ACC112 (cell line): ENCODE measurements around the gene RPEL1.
"Not testable (repeated sequence)": the region's sequence is repeated elsewhere in the genome, so short reads cannot be mapped to it uniquely, and the experiment has no call there.

Source experiments
- H2AFZ ChIP-seq: fragments of 200-600 bp; sonication (generic); one replicate; pipeline ENCODE4 v1.6.0; 2017; ENCODE audit warnings: antibody characterized with exemption, low read length; ENCODE audit not compliant: unreplicated experiment
- H3K27ac ChIP-seq: fragments of 200-600 bp; sonication (generic); 2 replicates; pipeline ENCODE4 v1.5.1; 2014; ENCODE audit warnings: low read depth, mild to moderate bottlenecking, antibody characterized with exemption, low read length, moderate library complexity
- H3K27me3 ChIP-seq: fragments of 200-600 bp; sonication (generic); 2 replicates; pipeline ENCODE4 v1.6.1; 2014; ENCODE audit warnings: mild to moderate bottlenecking, antibody characterized with exemption, low read length, moderate library complexity, mixed read lengths; ENCODE audit not compliant: insufficient read depth
- H3K36me3 ChIP-seq: fragments of 200-600 bp; sonication (generic); 2 replicates; pipeline ENCODE4 v1.6.1; 2016; ENCODE audit warnings: mild to moderate bottlenecking, antibody characterized with exemption, low read length, moderate library complexity, mixed read lengths; ENCODE audit not compliant: insufficient read depth
- H3K4me1 ChIP-seq: fragments of 200-600 bp; sonication (generic); one replicate; pipeline ENCODE4 v1.6.1; 2016; ENCODE audit warnings: low read length, mixed read lengths; ENCODE audit not compliant: insufficient read depth, unreplicated experiment, control insufficient read depth
- H3K4me3 ChIP-seq: fragments of 200-600 bp; sonication (generic); 2 replicates; pipeline ENCODE4 v1.5.1; 2014; ENCODE audit warnings: mild to moderate bottlenecking, low read depth, low read length
- H3K79me2 ChIP-seq: fragments of 200-600 bp; sonication (generic); one replicate; pipeline ENCODE4 v1.6.0; 2016; ENCODE audit warnings: low read length; ENCODE audit not compliant: control insufficient read depth, unreplicated experiment, insufficient read depth

RPEL1 gene

GRCh38 chr10:103258928-103259327 lies 13.2 kb downstream of the RPEL1 start:
- H2AFZ ChIP-seq = not testable (repeated sequence)

GRCh38 chr10:103259989-103260388 lies 14.3 kb downstream of the RPEL1 start:
- H3K27me3 ChIP-seq = peaks cover 7% of the 10 kb centered on the region; the same call in 1 of the 2 replicates
- H2AFZ ChIP-seq = no peak overlapping the region
- H3K27ac ChIP-seq = no peak overlapping the region
- H3K4me1 ChIP-seq = peaks cover 2% of the 10 kb centered on the region
- H3K36me3 ChIP-seq = no peaks in the 10 kb centered on the region
- no peaks in the 10 kb centered on the region for H3K79me2 ChIP-seq
- no peak overlapping the region for H3K4me3 ChIP-seq

More at GRCh38 chr10:103258928-103259327, 13.2 kb downstream of the RPEL1 start:
- H3K4me3 ChIP-seq, H3K27me3 ChIP-seq, H3K27ac ChIP-seq, H3K36me3 ChIP-seq, H3K4me1 ChIP-seq, H3K79me2 ChIP-seq: not testable (repeated sequence)

- Histone ChIP-seq H3K4me1 (no peaks in the 10 kb centered on the region), H3K27me3 (peaks cover 17% of the 10 kb centered on the region), H3K79me2 (no peaks in the 10 kb centered on the region), H3K4me3 (no peak overlapping the region), H3K36me3 (no peaks in the 10 kb centered on the region), H2AFZ (no peak overlapping the region), H3K27ac (no peak overlapping the region)
These were observed 16.5 kb downstream of the RPEL1 start for GRCh38 chr10:103262229-103262628.

- Histone ChIP-seq H3K4me1 (no peaks in the 10 kb centered on the region), H3K79me2 (no peaks in the 10 kb centered on the region), H2AFZ (no peak overlapping the region), H3K4me3 (no peak overlapping the region), H3K27ac (no peak overlapping the region), H3K36me3 (no peaks in the 10 kb centered on the region), H3K27me3 (peaks cover 34% of the 10 kb centered on the region)
These were observed 20.1 kb downstream of the RPEL1 start for GRCh38 chr10:103265717-103266329.

GRCh38 chr10:103273041-103273441 lies 27.4 kb downstream of the RPEL1 start:
- Histone ChIP-seq H3K27me3 (peaks cover 39% of the 10 kb centered on the region), H3K4me3 (peak overlapping the region; percentile 16; the same call in 1 of the 2 replicates), H3K79me2 (no peaks in the 10 kb centered on the region), H3K4me1 (peaks cover 21% of the 10 kb centered on the region), H2AFZ (no peak overlapping the region), H3K27ac (peak overlapping the region; percentile 36; the same call in 1 of the 2 replicates), H3K36me3 (no peaks in the 10 kb centered on the region)

- Histone ChIP-seq H3K4me1 (peaks cover 23% of the 10 kb centered on the region), H3K36me3 (no peaks in the 10 kb centered on the region), H3K79me2 (no peaks in the 10 kb centered on the region), H3K4me3 (peak overlapping the region; percentile 85), H2AFZ (peak overlapping the region; percentile 23), H3K27ac (no peak overlapping the region), H3K27me3 (peaks cover 52% of the 10 kb centered on the region)
These were observed 30.7 kb downstream of the RPEL1 start for GRCh38 chr10:103276251-103276895.

- Histone ChIP-seq H3K36me3 (no peaks in the 10 kb centered on the region), H3K79me2 (no peaks in the 10 kb centered on the region), H3K4me1 (peaks cover 23% of the 10 kb centered on the region), H3K27me3 (peaks cover 60% of the 10 kb centered on the region), H2AFZ (peak within 1 kb of the TSS; percentile 78), H3K27ac (no peak within 1 kb of the TSS), H3K4me3 (peak within 1 kb of the TSS; percentile 85)
These were observed 31.4 kb downstream of the RPEL1 start, which contains the start of gene INA for GRCh38 chr10:103276896-103277712. Gene INA (plus strand): TSS chr10:103277138. CDS start chr10:103277212, 74 bp downstream.

GRCh38 chr10:103277713-103278536 lies 32.2 kb downstream of the RPEL1 start:
- Histone ChIP-seq H3K4me3 (peak overlapping the region; percentile 85), H3K4me1 (peaks cover 19% of the 10 kb centered on the region), H3K79me2 (no peaks in the 10 kb centered on the region), H3K27me3 (peaks cover 64% of the 10 kb centered on the region), H2AFZ (peak overlapping the region; percentile 78), H3K27ac (no peak overlapping the region), H3K36me3 (no peaks in the 10 kb centered on the region)

GRCh38 chr10:103278537-103278823 lies 32.8 kb downstream of the RPEL1 start:
- no peaks in the 10 kb centered on the region for H3K79me2 ChIP-seq
- peaks cover 67% of the 10 kb centered on the region for H3K27me3 ChIP-seq
- no peaks in the 10 kb centered on the region for H3K36me3 ChIP-seq
- H3K4me1 ChIP-seq = peaks cover 15% of the 10 kb centered on the region
- no peak overlapping the region for H2AFZ ChIP-seq
- H3K4me3 ChIP-seq = peak overlapping the region; percentile 85; the same call in 1 of the 2 replicates
- no peak overlapping the region for H3K27ac ChIP-seq

- Histone ChIP-seq H3K4me3 (no peak overlapping the region), H3K36me3 (no peaks in the 10 kb centered on the region), H3K79me2 (no peaks in the 10 kb centered on the region), H3K27ac (no peak overlapping the region), H3K27me3 (peaks cover 67% of the 10 kb centered on the region), H2AFZ (no peak overlapping the region), H3K4me1 (peaks cover 11% of the 10 kb centered on the region)
These were observed 33.2 kb downstream of the RPEL1 start for GRCh38 chr10:103278862-103279298.
